Ectodermal cell (in vitro differentiated cells): Measurements from ENCODE around the gene NID1.

Experiments
- H3K27ac ChIP-seq: 2 replicates; pipeline ENCODE4 v1.7.0; 2013; ENCODE audit warnings: mild to moderate bottlenecking, low read depth, low read length; ENCODE audit not compliant: insufficient read depth, poor library complexity, severe bottlenecking
- H3K27me3 ChIP-seq: 2 replicates; pipeline ENCODE4 v1.7.0; 2013; ENCODE audit warnings: mild to moderate bottlenecking, low read length; ENCODE audit not compliant: insufficient read depth, control insufficient read depth, poor library complexity, severe bottlenecking
- H3K36me3 ChIP-seq: one replicate; pipeline ENCODE4 v1.7.0; 2013; ENCODE audit warnings: low read length; ENCODE audit not compliant: control insufficient read depth, insufficient read depth
- H3K4me1 ChIP-seq: one replicate; pipeline ENCODE4 v1.7.0; 2013; ENCODE audit warnings: low read length; ENCODE audit not compliant: control insufficient read depth, insufficient read depth
- H3K4me3 ChIP-seq: 2 replicates; pipeline ENCODE4 v1.7.0; 2013; ENCODE audit warnings: low read depth, low read length, control low read depth; ENCODE audit not compliant: insufficient read depth
- H3K9me3 ChIP-seq: 2 replicates; pipeline ENCODE4 v1.7.0; 2013; ENCODE audit warnings: mild to moderate bottlenecking, low read length, moderate library complexity; ENCODE audit not compliant: control insufficient read depth
- WGBS, 2 experiments: methylation state at CpG; one replicate each; pipeline ENCODE4 v1.1.7; 2013; ENCODE audit warnings: missing lambda C conversion rate in 2 of 2; 5-methylcytosine and 5-hydroxymethylcytosine counted together

The NID1 gene

GRCh38 chr1:236091933-236092318 lies 27.0 kb upstream of the NID1 start:
- 90 to 93% methylated on average over 5 of the region's 5 CpGs for WGBS, 2 experiments
- Histone ChIP-seq H3K27ac (no peak overlapping the region), H3K4me1 (no peaks in the 10 kb centered on the region), H3K36me3 (no peaks in the 10 kb centered on the region), H3K4me3 (no peak overlapping the region), H3K27me3 (no peaks in the 10 kb centered on the region), H3K9me3 (no peaks in the 10 kb centered on the region)

GRCh38 chr1:236090741-236091147 lies 25.9 kb upstream of the NID1 start:
- no peaks in the 10 kb centered on the region for H3K4me1 ChIP-seq
- no peaks in the 10 kb centered on the region for H3K36me3 ChIP-seq
- no peak overlapping the region for H3K27ac ChIP-seq
- H3K27me3 ChIP-seq = no peaks in the 10 kb centered on the region
- 92 to 93% methylated on average over 5 of the region's 5 CpGs for WGBS, 2 experiments
- H3K9me3 ChIP-seq = no peaks in the 10 kb centered on the region
- no peak overlapping the region for H3K4me3 ChIP-seq

- H3K4me1 ChIP-seq = no peaks in the 10 kb centered on the region
- WGBS, 2 experiments = 93 to 95% methylated on average over 12 of the region's 12 CpGs
- no peaks in the 10 kb centered on the region for H3K9me3 ChIP-seq
- no peaks in the 10 kb centered on the region for H3K36me3 ChIP-seq
- H3K27ac ChIP-seq = no peak overlapping the region
- no peaks in the 10 kb centered on the region for H3K27me3 ChIP-seq
- H3K4me3 ChIP-seq = no peak overlapping the region
These were observed 24.3 kb upstream of the NID1 start for GRCh38 chr1:236089046-236089773.

- no peaks in the 10 kb centered on the region for H3K4me1 ChIP-seq
- H3K9me3 ChIP-seq = no peaks in the 10 kb centered on the region
- no peaks in the 10 kb centered on the region for H3K27me3 ChIP-seq
- no peaks in the 10 kb centered on the region for H3K36me3 ChIP-seq
- H3K4me3 ChIP-seq = no peak overlapping the region
- WGBS, 2 experiments = 90% methylated on average over 7 of the region's 7 CpGs
- no peak overlapping the region for H3K27ac ChIP-seq
These were observed 21.6 kb upstream of the NID1 start for GRCh38 chr1:236086537-236086936.

- Histone ChIP-seq H3K36me3 (no peaks in the 10 kb centered on the region), H3K9me3 (no peaks in the 10 kb centered on the region), H3K4me1 (no peaks in the 10 kb centered on the region), H3K27me3 (no peaks in the 10 kb centered on the region), H3K4me3 (no peak overlapping the region), H3K27ac (no peak overlapping the region)
- 94 to 95% methylated on average over 6 of the region's 6 CpGs for WGBS, 2 experiments
These were observed 20.8 kb upstream of the NID1 start for GRCh38 chr1:236085545-236086159.

- H3K27ac ChIP-seq = no peak overlapping the region
- H3K9me3 ChIP-seq = no peaks in the 10 kb centered on the region
- H3K27me3 ChIP-seq = no peaks in the 10 kb centered on the region
- 85 to 92% methylated on average over 3 of the region's 3 CpGs for WGBS, 2 experiments
- H3K4me1 ChIP-seq = no peaks in the 10 kb centered on the region
- no peaks in the 10 kb centered on the region for H3K36me3 ChIP-seq
- no peak overlapping the region for H3K4me3 ChIP-seq
These were observed 19.5 kb upstream of the NID1 start for GRCh38 chr1:236084386-236084730.

- Histone ChIP-seq H3K9me3 (no peaks in the 10 kb centered on the region), H3K4me1 (no peaks in the 10 kb centered on the region), H3K36me3 (no peaks in the 10 kb centered on the region), H3K4me3 (no peak overlapping the region), H3K27me3 (no peaks in the 10 kb centered on the region), H3K27ac (no peak overlapping the region)
- WGBS, 2 experiments = 78 to 82% methylated on average over 8 of the region's 8 CpGs
These were observed 18.9 kb upstream of the NID1 start for GRCh38 chr1:236083650-236084385.

GRCh38 chr1:236082526-236082925 lies 17.6 kb upstream of the NID1 start:
- no peak overlapping the region for H3K27ac ChIP-seq
- H3K36me3 ChIP-seq = no peaks in the 10 kb centered on the region
- no peaks in the 10 kb centered on the region for H3K27me3 ChIP-seq
- H3K9me3 ChIP-seq = no peaks in the 10 kb centered on the region
- no peaks in the 10 kb centered on the region for H3K4me1 ChIP-seq
- no peak overlapping the region for H3K4me3 ChIP-seq
- 89 to 100% methylated on average over 2 to 4 of the region's 4 CpGs for WGBS, 2 experiments

GRCh38 chr1:236081546-236082227 lies 16.8 kb upstream of the NID1 start:
- no peaks in the 10 kb centered on the region for H3K9me3 ChIP-seq
- H3K36me3 ChIP-seq = no peaks in the 10 kb centered on the region
- WGBS, 2 experiments = 91 to 95% methylated on average over 10 of the region's 10 CpGs
- no peak overlapping the region for H3K4me3 ChIP-seq
- H3K4me1 ChIP-seq = no peaks in the 10 kb centered on the region
- no peaks in the 10 kb centered on the region for H3K27me3 ChIP-seq
- no peak overlapping the region for H3K27ac ChIP-seq

GRCh38 chr1:236079703-236080102 lies 14.8 kb upstream of the NID1 start:
- 92 to 93% methylated on average over 5 of the region's 5 CpGs for WGBS, 2 experiments
- H3K4me3 ChIP-seq = no peak overlapping the region
- H3K36me3 ChIP-seq = no peaks in the 10 kb centered on the region
- H3K9me3 ChIP-seq = no peaks in the 10 kb centered on the region
- H3K27ac ChIP-seq = no peak overlapping the region
- no peaks in the 10 kb centered on the region for H3K4me1 ChIP-seq
- H3K27me3 ChIP-seq = no peaks in the 10 kb centered on the region
